Breast epithelium (tissue), 3 donors: ENCODE measurements around the gene SLC38A10.

Experiments
- POLR2A ChIP-seq: fragments of 450-650 bp; IDR thresholded peaks from one replicate; pipeline ENCODE4 v1.6.1; 2016; ENCODE audit warnings: antibody characterized with exemption, mild to moderate bottlenecking, moderate library complexity
- POLR2AphosphoS5 ChIP-seq, 3 donors: sonication (generic); formaldehyde crosslinking; IDR thresholded peaks; one replicate each; pipeline ENCODE4 v1.6.1; 2017; ENCODE audit warnings: antibody characterized with exemption in 3 of 3
- TF ChIP-seq, protein P1 (sequence below), 3 donors: fragments of 450-650 bp; IDR thresholded peaks; one replicate each; pipeline ENCODE4 v1.5.1; 2016 to 2017; ENCODE audit warnings: antibody characterized with exemption in 3 of 3, mild to moderate bottlenecking in 3 of 3, moderate library complexity in 3 of 3

DNA sequence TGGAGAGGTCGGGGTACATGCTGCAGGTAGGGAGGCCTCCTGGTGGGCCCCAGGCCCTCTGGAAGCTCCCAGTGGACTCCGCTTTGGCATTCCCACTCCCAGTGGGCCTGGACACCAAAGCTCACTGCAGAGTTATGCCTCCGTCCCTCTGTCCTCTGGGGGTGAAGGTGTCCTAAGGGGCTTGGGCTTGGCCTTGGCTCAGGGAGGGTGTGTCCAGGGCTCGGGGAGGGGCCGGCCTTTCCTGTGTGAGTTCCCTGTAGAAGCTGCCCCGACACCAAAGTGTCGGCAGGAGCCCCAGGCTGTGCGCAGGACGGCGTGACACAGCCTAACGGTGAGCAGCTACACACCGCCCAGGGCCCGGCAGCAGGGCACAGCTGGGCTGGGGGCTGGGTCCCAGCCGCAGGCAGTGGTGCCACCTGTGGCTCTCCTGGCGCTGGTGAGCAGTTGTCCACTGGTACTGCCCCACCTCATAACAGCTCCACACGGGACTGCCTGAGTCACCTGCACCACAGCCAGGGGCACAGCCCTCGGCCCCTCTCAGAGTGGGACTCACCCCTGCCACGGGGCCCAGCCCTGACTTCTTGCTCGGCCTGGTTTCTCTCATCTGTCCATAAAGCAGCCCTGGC lies 62.4 kb downstream of the SLC38A10 start:
- TF ChIP-seq, protein P1, sequence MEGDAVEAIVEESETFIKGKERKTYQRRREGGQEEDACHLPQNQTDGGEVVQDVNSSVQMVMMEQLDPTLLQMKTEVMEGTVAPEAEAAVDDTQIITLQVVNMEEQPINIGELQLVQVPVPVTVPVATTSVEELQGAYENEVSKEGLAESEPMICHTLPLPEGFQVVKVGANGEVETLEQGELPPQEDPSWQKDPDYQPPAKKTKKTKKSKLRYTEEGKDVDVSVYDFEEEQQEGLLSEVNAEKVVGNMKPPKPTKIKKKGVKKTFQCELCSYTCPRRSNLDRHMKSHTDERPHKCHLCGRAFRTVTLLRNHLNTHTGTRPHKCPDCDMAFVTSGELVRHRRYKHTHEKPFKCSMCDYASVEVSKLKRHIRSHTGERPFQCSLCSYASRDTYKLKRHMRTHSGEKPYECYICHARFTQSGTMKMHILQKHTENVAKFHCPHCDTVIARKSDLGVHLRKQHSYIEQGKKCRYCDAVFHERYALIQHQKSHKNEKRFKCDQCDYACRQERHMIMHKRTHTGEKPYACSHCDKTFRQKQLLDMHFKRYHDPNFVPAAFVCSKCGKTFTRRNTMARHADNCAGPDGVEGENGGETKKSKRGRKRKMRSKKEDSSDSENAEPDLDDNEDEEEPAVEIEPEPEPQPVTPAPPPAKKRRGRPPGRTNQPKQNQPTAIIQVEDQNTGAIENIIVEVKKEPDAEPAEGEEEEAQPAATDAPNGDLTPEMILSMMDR (IDR thresholded peaks at IDR 0.05): no peak
- no peak for TF ChIP-seq POLR2AphosphoS5 (IDR thresholded peaks at IDR 0.05)
- TF ChIP-seq POLR2A: no peak
